HuH-7.5 (cell line): ENCODE results near the gene GJC2.

Source experiments
- DNase-seq: peaks from one replicate; pipeline ENCODE4 v3.0.0; 2011; ENCODE audit warnings: low spot score

The GJC2 gene

DNA sequence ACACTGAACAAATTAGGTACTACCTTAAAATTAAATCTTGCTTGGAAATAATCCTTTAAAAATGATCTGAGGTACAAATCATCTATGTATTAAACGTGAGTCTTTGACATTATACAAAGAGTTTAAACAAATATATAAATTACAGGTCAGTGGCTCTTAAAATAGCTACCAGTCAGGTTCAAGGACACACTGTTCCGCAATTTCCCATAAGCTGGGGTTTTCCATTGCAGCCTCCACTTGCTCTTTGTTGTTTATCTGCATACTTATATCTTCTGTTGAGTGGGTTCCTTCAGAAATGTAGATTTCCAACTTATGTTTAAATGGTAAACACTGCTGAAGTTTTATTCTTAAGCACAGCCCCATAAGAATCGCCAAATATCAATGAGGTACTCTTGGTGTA lies 34.9 kb upstream of the GJC2 start:
- no peak for DNase-seq

DNA sequence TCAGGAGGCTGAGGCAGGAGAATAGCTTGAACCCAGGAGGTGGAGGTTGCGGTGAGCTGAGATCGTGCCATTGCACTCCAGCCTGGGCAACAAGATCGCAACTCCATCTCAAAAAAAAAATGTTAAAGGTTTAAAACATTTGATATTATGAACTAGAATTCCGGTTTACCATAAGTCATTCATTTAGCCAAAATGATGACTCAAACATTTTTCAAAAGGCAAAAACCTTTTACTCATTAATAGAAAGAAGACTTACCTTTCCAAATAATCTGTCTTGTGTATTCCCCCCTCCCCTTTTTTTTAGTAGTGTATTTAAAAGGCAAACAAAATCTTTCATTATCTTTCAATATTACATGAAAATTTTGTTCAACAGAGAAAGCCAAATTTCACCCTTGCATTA lies 32.4 kb upstream of the GJC2 start:
- no peak for DNase-seq

DNA sequence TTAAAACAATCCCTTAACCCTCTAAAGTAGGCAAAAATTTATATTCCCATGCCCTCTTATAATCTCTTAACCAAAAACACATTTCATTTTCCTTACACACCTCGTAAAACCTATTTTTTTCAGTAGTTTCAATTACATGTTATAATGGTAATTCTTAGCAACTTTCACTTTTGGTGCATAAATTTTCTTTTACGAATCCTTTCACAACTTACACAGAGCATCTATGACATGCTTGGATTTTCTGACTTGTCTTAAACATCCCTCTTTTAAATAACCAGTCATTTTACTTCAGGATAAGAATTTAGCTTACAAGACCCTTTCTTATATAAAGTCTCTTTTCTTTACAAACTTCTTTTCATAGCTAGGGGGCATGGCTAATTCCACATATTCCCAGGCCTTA lies 31.7 kb upstream of the GJC2 start:
- DNase-seq, result no peak

DNA sequence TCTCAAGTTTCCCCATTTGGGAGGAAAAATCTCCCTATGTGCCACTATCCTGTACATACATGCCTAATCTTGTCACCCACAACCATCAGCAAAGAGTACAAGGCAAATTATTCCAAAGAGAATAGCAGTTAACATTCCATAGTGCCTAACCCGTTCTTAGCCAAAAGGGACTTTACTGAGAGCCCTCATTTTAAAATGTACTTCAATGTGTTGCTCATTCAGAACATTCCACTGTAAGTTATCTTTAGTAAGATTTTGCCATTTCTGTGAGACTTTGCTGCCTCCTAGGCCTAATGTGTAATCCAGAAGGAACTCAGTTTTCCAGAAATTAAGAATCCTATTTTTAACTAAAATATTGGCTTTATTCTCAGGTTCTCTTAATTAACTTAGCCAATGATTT lies 29.4 kb upstream of the GJC2 start:
- no peak for DNase-seq

DNA sequence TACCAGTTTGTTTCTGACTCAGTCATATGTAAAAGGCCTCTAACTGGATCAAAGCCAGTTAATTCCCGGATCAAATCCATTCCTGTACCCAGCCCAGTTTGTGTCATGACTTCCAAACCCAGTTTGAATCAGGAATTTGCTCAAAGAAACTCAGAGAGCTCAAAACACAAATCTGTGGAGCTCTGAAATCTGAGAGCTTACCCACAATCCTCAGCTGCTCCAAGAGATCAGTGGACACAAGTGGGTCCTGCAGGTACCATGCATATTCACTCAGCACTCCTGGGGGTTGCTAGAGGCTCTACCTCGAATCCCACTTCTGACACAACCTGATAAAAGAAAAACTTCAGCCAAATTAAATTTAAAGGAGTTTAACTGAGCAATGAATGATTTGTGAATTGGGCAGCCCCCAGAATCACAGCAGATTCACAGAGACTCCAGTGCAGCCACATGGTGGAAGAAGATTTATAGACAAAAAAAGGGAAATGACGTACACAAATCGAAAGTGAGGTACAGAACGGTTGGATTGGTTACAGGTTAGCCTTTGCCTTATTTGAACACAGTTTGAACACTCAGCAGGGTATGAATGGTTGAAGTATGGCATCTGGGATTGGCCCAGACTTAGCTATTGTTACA lies 28.8 kb upstream of the GJC2 start:
- DNase-seq, result no peak

DNA sequence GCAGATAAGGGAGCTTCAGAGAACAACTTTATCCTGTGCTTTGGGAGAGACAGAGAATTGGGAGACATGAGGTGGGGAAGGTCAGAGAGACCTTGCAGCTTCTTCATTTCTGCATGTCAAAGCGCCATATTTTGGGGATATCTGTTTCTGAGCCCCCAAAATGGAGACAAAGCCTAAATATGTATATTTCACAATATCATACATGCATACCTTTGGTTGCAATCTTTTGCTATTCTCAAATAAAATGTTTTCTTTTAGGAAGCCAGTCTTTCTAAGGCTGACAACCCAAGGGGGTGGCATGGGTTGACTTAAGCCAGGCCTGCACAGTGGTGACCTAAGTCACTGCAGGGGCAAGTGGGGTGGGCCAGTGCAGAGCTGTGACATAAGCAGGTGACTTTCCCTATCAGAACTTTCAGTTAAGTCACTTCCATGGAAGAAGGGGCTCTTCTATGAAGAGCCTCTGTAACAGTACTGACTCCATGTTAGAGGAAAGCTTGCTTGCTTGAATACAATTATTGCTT lies 26.7 kb upstream of the GJC2 start:
- DNase-seq, result no peak

DNA sequence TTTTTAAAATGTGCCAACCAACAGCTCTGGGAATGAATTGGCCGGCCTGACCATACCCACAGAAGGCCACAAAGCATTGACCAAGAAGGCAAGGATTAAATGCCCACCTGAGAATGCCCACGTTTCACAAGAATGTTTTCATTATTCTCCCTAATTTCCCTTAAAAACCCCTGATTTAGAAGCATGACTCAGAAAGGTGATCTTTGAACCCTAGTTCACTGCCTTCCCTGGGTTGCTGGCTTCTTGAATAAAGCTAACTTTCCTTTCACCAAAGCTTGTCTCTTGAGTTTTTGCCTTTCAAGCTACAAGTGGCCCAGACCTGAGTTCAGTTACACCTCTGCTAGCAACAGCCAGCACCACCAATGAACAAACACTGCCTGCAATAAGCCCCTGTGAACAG lies 26.2 kb upstream of the GJC2 start:
- DNase-seq, result no peak

DNA sequence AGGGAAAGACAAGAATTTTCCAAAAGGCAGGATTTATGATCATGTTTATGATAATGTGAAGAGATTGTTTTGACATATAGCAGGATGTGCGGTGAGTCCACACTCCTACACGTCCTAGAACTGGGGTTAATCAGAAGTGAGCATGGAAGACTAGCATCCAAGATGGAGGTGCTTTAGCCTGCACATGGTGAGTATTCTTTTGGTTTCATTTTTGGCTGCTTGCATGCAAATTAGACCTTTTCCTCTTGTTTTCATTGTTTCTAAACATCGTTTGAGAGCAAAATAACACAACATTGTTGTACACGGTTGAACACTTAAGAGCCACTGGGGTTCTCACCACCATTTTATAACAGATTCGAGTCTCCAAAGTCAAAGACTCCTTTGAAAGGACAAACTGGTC lies 24.5 kb upstream of the GJC2 start:
- no peak for DNase-seq

DNA sequence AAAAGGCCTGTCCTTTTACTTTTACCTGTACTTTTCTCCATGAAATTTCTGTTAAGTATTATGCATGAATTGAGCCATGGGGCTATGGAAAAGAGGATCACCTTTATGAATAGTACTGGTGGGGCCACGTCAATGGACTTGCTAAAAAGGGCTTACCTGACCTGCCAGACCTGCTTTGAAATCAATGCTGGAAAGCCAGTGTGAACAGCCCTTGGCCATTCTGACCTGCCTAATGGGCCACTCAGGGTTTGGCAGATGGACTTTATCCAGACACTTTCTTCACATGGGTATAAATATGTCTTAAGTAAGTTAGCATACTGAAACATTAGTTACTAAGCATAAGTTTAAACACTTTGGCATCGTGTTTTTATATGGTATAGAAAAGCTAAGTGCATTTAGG lies 18.0 kb upstream of the GJC2 start:
- no peak for DNase-seq

DNA sequence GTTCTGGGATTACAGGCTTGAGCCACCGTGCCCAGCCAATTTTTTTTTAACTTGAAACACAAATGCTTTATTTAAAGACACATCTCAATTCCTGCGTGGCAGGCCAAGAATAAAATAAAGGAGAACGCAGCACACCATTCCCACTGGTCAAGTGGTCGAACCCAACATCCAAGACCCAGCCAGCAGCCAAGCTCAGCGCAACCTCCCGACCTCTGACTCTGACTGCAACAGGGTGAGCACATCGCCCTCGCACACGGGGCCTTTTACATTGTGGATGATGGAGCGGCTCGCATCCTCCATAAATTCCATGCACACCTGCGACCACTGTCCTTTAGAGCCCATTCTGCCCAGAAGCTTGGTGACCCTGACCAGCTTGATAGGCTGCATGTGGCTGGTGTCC lies 15.1 kb upstream of the GJC2 start:
- DNase-seq, result no peak

DNA sequence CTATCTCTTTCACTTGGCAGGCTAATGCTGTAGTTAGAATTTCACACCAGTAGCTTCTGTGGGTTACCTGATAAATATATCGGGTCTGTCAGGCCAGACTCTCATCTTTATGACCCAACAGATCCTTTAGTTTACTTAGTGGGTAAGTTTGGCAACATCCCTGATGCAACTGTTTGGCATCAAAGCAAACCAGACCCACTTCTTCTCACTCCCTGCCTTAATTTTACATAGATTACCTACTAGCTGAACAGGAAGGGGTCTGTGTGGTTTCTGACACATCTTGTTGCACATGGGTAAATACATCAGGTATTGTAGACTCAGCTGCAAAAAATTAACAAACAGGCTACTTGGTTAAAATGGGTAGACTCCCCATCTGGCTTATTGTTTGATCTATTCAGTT lies 12.8 kb upstream of the GJC2 start:
- no peak for DNase-seq

DNA sequence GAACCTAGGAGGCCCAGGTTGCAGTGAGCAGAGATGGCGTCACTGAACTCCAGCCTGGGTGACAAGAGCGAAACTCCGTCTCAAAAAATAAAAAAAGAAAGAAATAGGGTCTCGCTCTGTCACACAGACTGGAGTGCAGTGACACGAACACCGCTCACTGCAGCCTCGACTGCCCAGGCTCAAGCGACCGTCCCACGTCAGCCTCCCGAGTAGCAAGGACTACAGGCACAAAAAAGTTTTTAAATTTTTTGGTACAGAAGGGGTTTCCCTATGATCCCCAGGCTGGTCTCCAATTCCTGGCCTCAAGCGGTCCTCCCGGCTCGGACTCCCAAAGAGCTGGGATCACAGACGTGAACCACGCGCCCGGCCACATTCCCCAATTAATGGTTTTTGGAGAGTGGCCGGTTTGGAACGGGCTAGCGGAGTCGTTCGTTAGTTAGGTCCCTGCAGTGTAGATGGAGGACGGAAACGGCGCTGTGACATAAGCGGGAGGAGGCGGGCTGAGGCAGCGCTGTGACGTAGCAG lies 10.3 kb upstream of the GJC2 start:
- no peak for DNase-seq

DNA sequence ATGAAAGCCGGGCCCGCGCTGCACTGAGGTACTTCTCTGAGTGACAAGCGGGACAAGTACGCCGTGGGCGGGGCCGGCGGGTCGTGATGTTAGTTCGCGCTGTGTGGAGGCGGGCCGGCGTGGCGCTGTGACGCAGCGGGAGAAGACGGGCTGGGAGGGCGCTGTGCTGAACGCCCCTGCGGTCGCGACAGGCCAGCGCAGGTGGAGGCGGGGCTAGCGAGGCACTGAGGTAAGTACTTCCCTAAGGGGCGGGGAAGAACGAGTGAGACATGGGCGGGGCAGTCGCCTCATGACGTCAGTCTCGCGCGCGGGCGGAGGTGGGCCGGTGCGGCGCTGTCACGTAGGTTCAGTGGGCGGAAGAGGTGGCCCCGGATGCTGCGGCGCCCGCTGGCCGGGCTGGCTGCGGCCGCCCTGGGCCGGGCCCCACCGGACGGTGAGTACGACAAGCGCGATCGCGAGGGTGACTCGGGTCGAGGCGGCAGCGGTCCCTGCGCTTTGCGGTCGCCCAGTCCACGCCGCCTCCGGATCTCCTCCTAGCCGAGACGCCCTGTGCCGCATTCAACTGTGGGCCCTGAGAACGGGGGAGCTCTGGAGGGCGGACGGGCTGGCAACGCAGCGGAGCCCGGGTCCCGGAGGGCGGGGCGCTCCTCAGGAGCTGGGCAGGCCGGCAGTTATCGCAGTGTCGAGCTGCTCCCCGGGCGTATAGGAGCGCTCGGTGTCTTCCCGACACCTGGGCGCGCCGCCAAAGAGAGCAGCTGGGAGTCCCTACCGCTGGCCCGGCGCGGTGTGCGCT lies 9.6 kb upstream of the GJC2 start, which contains the start of gene GUK1:
Gene GUK1, plus strand, starts transcription at position 349 of the 793 bp plus-strand sequence. Its CDS starts 24 bp downstream, at position 373.
- DNase-seq, result peak; percentile 94

DNA sequence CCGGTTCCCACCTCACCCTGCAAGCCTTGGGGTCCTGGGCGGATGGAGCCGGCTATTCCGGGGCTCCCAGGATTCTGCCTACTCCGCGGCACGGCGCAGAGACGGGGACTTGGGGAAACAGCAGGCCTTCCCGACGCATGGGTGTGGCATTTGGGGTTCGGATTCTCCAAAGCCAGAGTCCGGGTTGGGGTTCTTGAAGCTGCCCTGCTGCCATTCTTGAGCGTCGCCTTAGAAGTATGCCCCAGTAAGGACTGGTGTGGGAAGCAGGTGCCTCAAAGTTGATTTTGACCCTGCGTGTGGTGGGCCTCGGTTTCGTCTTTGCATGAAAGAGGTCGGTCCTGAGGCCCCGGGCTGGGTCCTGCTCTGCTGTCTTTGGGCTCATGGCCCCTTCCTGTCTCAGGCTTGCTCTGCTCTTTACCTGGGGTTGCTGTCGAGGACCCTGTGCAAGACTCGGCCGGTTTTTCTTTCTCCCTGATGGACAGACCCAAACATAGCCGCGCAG lies 9.0 kb upstream of the GJC2 start:
- peak; percentile 23 for DNase-seq

DNA sequence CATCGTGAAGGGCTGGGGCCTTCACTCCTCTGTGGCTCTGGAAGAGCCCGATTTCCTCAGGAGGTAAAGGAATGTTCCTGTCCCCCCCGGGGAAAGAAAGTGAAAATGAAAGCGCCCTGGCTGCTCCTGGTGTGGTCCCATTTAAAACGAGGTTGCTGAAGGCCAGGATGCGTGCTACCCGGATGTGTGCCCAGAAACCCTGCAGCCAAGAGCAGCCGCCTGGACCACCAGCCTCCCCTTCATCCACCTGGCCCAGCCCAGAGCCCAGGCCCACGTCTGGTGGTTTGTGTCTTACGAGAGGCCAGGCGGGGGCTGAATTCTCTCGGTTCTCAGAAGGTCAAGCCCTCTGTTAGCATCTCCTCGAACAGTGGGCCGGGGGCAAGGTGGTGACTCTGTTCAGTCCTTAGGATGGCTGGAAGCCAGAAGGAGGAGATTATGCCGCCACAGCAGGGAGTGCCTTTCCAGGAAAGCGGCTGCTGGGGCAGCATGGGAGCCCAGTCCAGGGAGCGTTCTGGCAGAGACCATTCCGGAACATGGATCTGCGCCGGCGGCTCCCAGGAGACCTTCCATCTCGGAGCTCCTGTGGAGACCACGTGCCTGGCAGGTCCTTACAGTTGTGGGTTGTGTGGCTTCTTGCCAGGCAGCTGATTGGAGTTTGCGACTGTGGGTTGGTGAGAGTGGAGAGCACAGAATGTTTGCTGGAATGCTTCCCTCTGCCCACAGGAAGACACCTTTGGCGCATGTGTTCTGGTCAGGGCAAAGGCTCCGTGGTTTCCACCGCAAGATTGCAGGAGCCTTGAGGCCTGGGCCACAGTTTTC lies 8.3 kb upstream of the GJC2 start:
- peak; percentile 7 for DNase-seq

DNA sequence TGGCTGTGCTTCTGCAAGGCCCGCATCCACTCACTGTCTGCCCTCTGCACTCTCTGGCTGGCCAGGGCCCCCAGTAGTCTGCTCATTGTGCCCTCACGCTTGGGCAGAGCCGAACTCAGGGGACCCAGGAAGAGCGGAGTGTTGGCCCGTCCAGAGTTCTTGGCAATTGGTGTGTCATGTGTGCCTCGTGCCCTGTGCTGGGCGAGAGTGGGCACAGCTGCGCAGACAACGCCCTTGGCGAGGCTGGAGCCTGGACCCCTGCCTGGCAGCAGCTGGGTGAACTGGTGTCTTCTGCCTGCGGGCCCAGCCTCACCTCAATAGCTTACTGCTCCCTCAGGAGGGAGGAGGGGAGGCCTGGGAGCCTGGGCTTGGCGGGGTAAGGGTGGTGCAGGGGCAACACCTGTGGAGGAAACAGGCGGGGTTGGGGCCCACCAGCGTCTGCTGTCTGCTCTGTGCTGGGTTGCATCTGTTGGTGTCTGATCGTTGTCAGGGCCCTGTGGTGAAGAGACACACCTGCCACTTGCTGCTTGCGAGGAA lies 7.5 kb upstream of the GJC2 start:
- DNase-seq, result peak; percentile 3

DNA sequence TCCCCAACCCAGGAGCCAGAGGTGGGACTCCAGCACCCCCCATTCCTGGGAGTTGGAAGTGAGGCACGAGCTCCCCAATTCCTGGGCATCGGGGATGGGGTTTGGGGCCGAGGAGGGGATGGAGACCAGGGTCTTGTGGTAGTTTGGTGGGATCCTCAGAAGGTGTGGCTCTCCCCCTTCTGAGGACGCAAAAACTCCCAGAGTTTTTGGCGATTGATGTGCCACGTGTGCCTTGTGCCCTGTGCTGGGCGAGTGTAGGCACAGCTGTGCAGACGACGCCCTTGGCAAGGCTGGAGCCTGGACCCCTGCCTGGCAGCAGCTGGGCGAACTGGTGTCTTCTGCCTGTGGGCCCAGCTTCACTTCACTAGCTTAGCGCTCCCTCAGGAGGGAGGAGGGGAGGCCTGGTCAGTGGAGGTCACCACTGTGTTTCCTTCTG lies 7.0 kb upstream of the GJC2 start:
- DNase-seq, result no peak

DNA sequence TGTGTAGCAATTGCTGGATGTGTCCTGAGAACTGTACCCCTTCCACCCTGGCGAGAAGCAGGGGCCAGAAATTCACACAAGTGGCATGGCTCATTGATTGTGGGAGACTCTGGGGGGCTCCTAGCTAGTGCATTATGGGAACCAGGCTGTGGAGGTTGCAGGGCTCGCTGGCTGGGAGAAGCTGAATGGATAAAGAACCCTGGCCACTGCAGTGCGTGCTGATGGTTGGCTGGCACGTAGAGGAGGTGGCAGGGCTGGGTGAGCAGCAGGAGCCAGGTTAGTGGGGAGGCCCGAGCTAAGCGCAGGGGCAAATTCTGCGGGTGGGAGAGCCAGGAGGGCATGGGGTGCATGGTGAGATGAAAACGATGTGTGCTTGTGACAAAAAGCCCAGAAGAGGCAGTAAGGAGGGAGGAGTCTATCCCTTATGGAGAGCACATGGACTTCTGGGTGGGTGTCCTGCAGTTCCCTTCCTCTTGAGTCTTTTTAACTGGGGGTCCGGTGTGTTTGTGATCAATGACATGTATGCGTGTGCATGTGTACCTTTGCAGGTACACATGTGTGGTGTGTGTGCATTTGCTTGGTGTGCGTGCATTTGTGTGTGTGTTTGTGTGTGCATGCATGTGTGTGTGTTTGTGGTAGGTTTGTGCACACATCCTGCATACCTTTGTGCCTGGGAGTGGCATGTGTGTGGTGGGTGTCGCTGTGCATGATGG lies 6.1 kb upstream of the GJC2 start:
- peak; percentile 16 for DNase-seq

DNA sequence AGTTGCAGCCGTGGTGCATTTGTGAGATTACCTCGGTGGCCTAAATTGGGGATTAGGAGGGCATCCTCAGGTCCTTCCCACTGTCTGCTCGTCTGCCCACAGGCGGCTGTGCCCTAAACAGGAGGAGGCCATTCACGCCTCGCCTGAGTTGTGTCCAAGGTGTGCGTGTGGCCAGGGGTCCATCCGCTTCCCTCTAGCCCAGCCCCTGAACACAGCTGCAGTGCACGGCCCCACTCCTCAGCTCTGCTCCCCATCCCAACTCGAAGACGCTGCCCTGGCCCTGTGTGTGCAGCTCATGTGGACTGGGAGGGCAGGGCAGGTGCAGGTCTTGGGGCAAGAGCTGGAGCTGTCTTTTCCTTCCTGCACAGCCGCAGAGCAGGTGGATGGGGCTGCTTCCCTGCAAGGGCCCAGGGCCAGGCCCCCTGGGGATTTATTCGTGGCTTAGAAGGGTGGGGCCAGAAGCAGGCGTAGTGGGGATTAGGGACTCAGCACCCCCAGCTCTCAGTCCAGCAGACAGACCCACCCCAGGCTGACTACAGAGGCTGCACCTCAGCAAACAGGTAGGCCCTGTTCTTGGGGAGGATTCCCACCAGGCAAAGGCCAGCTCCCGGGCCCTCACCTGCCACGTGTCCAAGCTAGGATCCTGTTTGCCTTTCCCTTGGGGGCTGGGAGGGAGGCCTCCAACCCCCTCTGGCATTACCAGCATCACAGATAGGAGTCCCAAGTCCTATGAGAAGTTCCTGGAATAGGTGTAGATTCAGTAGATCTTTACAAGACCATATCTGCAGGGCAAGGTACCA lies 5.3 kb upstream of the GJC2 start:
- peak; percentile 13 for DNase-seq

DNA sequence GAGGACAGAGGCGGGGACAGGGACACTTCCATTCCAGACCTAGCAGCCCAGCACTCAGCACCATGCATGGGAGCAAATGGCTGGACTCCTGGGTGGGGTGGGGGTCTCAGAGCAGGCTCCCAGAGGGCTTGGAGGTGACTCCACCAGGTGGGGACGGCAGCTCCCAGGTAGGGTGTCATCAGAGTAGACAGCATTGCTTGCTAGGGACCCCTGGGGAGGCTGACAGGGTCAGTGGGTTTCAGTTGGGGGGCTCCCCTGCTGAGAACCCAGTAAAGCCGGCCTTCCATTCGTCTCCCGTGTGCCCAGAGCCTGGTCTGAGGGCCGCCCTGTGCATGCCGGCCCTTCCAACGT lies 4.8 kb upstream of the GJC2 start:
- DNase-seq, result no peak
